NB4 (cell line): ENCODE measurements around the gene ST8SIA5.

Experiments used
- MYC ChIP-seq: IDR thresholded peaks from 2 replicates; pipeline ENCODE4 v1.6.1; 2011; ENCODE audit warnings: low read depth, low read length
- POLR2A ChIP-seq: IDR thresholded peaks from 2 replicates; pipeline ENCODE4 v1.6.1; 2011; ENCODE audit warnings: mild to moderate bottlenecking; ENCODE audit not compliant: insufficient read length; ENCODE audit errors: extremely low read depth
- TF ChIP-seq, protein P1 (sequence below): IDR thresholded peaks from one replicate; pipeline ENCODE4 v1.5.1; 2012; ENCODE audit warnings: low read depth, low read length

DNA sequence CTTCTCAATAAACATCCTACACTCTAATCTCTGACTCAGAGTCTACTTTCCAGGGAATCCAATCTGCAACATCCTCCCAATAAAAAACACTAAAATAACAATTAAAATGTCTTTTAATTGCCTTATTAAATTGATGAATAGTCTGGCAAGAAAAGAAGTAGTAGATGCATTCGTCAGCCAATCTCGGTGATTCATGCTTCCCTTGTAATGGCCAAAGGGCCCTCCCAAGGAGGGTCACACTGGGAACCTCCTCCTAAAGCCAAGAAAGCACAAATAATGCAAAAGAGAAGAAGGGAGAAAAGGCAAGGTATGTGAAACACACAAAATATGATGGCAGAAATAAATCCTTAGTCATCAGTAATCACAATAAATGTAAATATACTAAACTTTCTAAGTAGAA lies 16.8 kb downstream of the ST8SIA5 start:
- TF ChIP-seq, protein P1, sequence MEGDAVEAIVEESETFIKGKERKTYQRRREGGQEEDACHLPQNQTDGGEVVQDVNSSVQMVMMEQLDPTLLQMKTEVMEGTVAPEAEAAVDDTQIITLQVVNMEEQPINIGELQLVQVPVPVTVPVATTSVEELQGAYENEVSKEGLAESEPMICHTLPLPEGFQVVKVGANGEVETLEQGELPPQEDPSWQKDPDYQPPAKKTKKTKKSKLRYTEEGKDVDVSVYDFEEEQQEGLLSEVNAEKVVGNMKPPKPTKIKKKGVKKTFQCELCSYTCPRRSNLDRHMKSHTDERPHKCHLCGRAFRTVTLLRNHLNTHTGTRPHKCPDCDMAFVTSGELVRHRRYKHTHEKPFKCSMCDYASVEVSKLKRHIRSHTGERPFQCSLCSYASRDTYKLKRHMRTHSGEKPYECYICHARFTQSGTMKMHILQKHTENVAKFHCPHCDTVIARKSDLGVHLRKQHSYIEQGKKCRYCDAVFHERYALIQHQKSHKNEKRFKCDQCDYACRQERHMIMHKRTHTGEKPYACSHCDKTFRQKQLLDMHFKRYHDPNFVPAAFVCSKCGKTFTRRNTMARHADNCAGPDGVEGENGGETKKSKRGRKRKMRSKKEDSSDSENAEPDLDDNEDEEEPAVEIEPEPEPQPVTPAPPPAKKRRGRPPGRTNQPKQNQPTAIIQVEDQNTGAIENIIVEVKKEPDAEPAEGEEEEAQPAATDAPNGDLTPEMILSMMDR, result no peak
- no peak for TF ChIP-seq POLR2A
- no peak for TF ChIP-seq MYC
